Measurements from ENCODE around the gene LGALS7. TPM values are rescaled to one million over a fixed set of nuclear protein-coding genes. Genes with fewer than 3 reads are reported as not detected.
"Not testable (repeated sequence)": the region's sequence is repeated elsewhere in the genome, so short reads cannot be mapped to it uniquely, and the experiment has no call there.

The LGALS7 gene
- total and polyA plus RNA-seq, 5 experiments from 2014 or later = not detected

GRCh38 chr19:38760805-38761517 lies 12.4 kb downstream of the LGALS7 start:
- H3K4me1 Mint-ChIP-seq, ATAC-seq, POLR2A ChIA-PET, H3K4me3 Mint-ChIP-seq, H3K9me3 Mint-ChIP-seq, H3K27me3 Mint-ChIP-seq, DNase-seq, H3K36me3 Mint-ChIP-seq: not testable (repeated sequence)
- peak overlapping the region in 1 of 10 donors; percentile 57 for H3K27ac Mint-ChIP-seq

GRCh38 chr19:38759590-38760003 lies 13.7 kb downstream of the LGALS7 start:
- Mint-ChIP-seq H3K9me3 (peaks cover 0 to 3% (median 0%) of the 10 kb centered on the region in 9 donors), H3K4me3 (no peak overlapping the region), H3K27me3 (peaks cover 0 to 3% (median 0%) of the 10 kb centered on the region in 5 donors), H3K4me1 (peaks cover 0 to 3% (median under 1%) of the 10 kb centered on the region in 4 donors), H3K27ac (no peak overlapping the region), H3K36me3 (peaks cover 0 to 3% (median 0%) of the 10 kb centered on the region in 3 donors)
- ATAC-seq (no peak), DNase-seq (no peak)
- POLR2A ChIA-PET = no interaction called here

GRCh38 chr19:38754196-38754595 lies 19.1 kb downstream of the LGALS7 start:
- ATAC-seq, H3K27me3 Mint-ChIP-seq, H3K36me3 Mint-ChIP-seq, POLR2A ChIA-PET, H3K27ac Mint-ChIP-seq, H3K4me3 Mint-ChIP-seq, DNase-seq, H3K4me1 Mint-ChIP-seq, H3K9me3 Mint-ChIP-seq: not testable (repeated sequence)

- ATAC-seq, H3K4me3 Mint-ChIP-seq, H3K9me3 Mint-ChIP-seq, POLR2A ChIA-PET, H3K27ac Mint-ChIP-seq, H3K36me3 Mint-ChIP-seq, H3K27me3 Mint-ChIP-seq, H3K4me1 Mint-ChIP-seq, DNase-seq: not testable (repeated sequence)
Observed at GRCh38 chr19:38753783-38754182, 19.5 kb downstream of the LGALS7 start.

- no peak overlapping the region for H3K27ac Mint-ChIP-seq
Observed at GRCh38 chr19:38745316-38745715, 28.0 kb downstream of the LGALS7 start.

GRCh38 chr19:38744874-38745273 lies 28.4 kb downstream of the LGALS7 start:
- no peaks in the 10 kb centered on the region for H3K9me3 Mint-ChIP-seq
- no peak overlapping the region for H3K27ac Mint-ChIP-seq
- POLR2A ChIA-PET = interaction anchor here (0.6 to 1.0 kb wide), 2 partner anchors 10 to 1916 kb away, joined by 4 to 6 read pairs; no protein-coding TSS in a partner anchor

More at GRCh38 chr19:38745316-38745715, 28.0 kb downstream of the LGALS7 start:
- Mint-ChIP-seq H3K36me3 (no peaks in the 10 kb centered on the region), H3K9me3 (no peaks in the 10 kb centered on the region), H3K4me1 (peaks cover 0 to 2% (median 2%) of the 10 kb centered on the region in 4 donors), H3K4me3 (no peak overlapping the region), H3K27me3 (no peaks in the 10 kb centered on the region)
- POLR2A ChIA-PET = no interaction called here
- DNase-seq = no peak
- no peak for ATAC-seq

GRCh38 chr19:38744298-38744681 lies 29.0 kb downstream of the LGALS7 start, which contains the start of gene CAPN12:
CAPN12 (minus strand) TSS chr19:38744474; CDS start chr19:38744165, 309 bp downstream.
- Mint-ChIP-seq H3K9me3 (no peaks in the 10 kb centered on the region), H3K27me3 (no peaks in the 10 kb centered on the region), H3K4me3 (no peak within 1 kb of the TSS), H3K27ac (peak within 1 kb of the TSS in 1 of 10 donors; percentile 21), H3K36me3 (no peaks in the 10 kb centered on the region), H3K4me1 (peaks cover 4 to 7% (median 7%) of the 10 kb centered on the region in 4 donors)
- ATAC-seq (no peak), DNase-seq (no peak)
- POLR2A ChIA-PET = interaction anchor here (0.6 to 1.0 kb wide), 2 partner anchors 9 to 1917 kb away, joined by 4 to 6 read pairs; no protein-coding TSS in a partner anchor

More at GRCh38 chr19:38744874-38745273, 28.4 kb downstream of the LGALS7 start:
- Mint-ChIP-seq H3K4me3 (no peak overlapping the region), H3K4me1 (peaks cover 1 to 3% (median 2%) of the 10 kb centered on the region in 4 donors), H3K27me3 (no peaks in the 10 kb centered on the region), H3K36me3 (no peaks in the 10 kb centered on the region)
- no peak for ATAC-seq
- no peak for DNase-seq

- no peak for ATAC-seq
- Mint-ChIP-seq H3K4me1 (peaks cover 4 to 14% (median 11%) of the 10 kb centered on the region in 4 donors), H3K36me3 (no peaks in the 10 kb centered on the region), H3K27me3 (no peaks in the 10 kb centered on the region), H3K4me3 (no peak overlapping the region), H3K9me3 (no peaks in the 10 kb centered on the region), H3K27ac (no peak overlapping the region)
- POLR2A ChIA-PET = interaction anchor here (1.0 kb wide), 1 partner anchor 9 kb away, joined by 4 read pairs; no protein-coding TSS in a partner anchor
- DNase-seq = no peak
Observed at GRCh38 chr19:38743394-38744297, 29.7 kb downstream of the LGALS7 start.

- H3K36me3 Mint-ChIP-seq = no peaks in the 10 kb centered on the region
- H3K9me3 Mint-ChIP-seq = no peaks in the 10 kb centered on the region
- H3K27me3 Mint-ChIP-seq = peaks cover 0 to under 1% (median 0%) of the 10 kb centered on the region in 5 donors
- DNase-seq = no peak
- ATAC-seq = no peak
- H3K4me1 Mint-ChIP-seq = peaks cover 7 to 19% (median 15%) of the 10 kb centered on the region in 4 donors
- no peak overlapping the region for H3K27ac Mint-ChIP-seq
- H3K4me3 Mint-ChIP-seq = no peak overlapping the region
- POLR2A ChIA-PET = no interaction called here
Observed at GRCh38 chr19:38742906-38743305, 30.4 kb downstream of the LGALS7 start.

GRCh38 chr19:38742296-38742695 lies 31.0 kb downstream of the LGALS7 start:
- H3K27ac Mint-ChIP-seq = no peak overlapping the region
- DNase-seq (no peak), ATAC-seq (no peak)
- peaks cover 0 to 3% (median 0%) of the 10 kb centered on the region in 5 donors for H3K27me3 Mint-ChIP-seq
- no peak overlapping the region for H3K4me3 Mint-ChIP-seq
- H3K4me1 Mint-ChIP-seq = peaks cover 11 to 26% (median 19%) of the 10 kb centered on the region in 4 donors
- no peaks in the 10 kb centered on the region for H3K9me3 Mint-ChIP-seq
- POLR2A ChIA-PET = interaction anchor here (0.6 kb wide), 1 partner anchor 23 kb away, joined by 3 read pairs; no protein-coding TSS in a partner anchor
- no peaks in the 10 kb centered on the region for H3K36me3 Mint-ChIP-seq

- ATAC-seq (no peak), DNase-seq (no peak)
- H3K27ac Mint-ChIP-seq = peak overlapping the region in 1 of 10 donors; percentile 36
- no peak overlapping the region for H3K4me3 Mint-ChIP-seq
- H3K9me3 Mint-ChIP-seq = no peaks in the 10 kb centered on the region
- no peaks in the 10 kb centered on the region for H3K36me3 Mint-ChIP-seq
- H3K27me3 Mint-ChIP-seq = peaks cover 0 to 3% (median 0%) of the 10 kb centered on the region in 5 donors
- H3K4me1 Mint-ChIP-seq = peaks cover 11 to 28% (median 20%) of the 10 kb centered on the region in 4 donors
- POLR2A ChIA-PET = interaction anchor here (0.7 kb wide), 1 partner anchor 101 kb away, joined by 5 read pairs; no protein-coding TSS in a partner anchor
Observed at GRCh38 chr19:38741670-38742069, 31.6 kb downstream of the LGALS7 start.

GRCh38 chr19:38740932-38741331 lies 32.4 kb downstream of the LGALS7 start:
- Mint-ChIP-seq H3K4me3 (no peak overlapping the region), H3K4me1 (peaks cover 14 to 33% (median 23%) of the 10 kb centered on the region in 4 donors), H3K27me3 (peaks cover 0 to 3% (median 0%) of the 10 kb centered on the region in 5 donors), H3K36me3 (no peaks in the 10 kb centered on the region), H3K27ac (no peak overlapping the region), H3K9me3 (no peaks in the 10 kb centered on the region)
- POLR2A ChIA-PET = interaction anchor here (0.7 kb wide), 1 partner anchor 184 kb away, joined by 5 read pairs; no protein-coding TSS in a partner anchor
- no peak for DNase-seq
- ATAC-seq = no peak
